ENCODE data around the gene SUPT20H. TPM values are rescaled to one million over a fixed set of nuclear protein-coding genes. Genes with fewer than 3 reads are reported as not detected.
"Not testable (repeated sequence)": the region's sequence is repeated elsewhere in the genome, so short reads cannot be mapped to it uniquely, and the experiment has no call there.

Gene SUPT20H
- total and polyA plus RNA-seq, 3 experiments from 2014 or later, result 51.6 to 59.6 (median 55.5) TPM

DNA sequence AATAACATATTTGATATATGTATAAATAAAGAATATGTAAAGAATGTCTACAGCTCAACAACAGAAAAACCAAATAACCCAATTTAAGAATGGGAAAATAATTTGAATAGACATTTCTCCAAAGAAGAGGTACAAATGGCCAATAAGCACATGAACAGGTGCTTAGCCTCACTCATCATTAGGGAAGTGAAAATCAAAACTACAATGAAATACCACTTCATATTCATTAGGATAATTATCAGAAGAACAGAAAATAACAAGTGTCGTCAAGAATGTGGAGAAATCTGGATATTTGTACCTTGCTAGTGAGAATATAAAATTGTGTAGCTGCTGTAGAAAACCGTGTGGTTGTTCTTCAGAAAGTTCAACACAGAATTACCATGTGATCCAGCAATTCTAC, 8.4 kb upstream of the SUPT20H start:
- H3K4me1 ChIP-seq (ENCODE audit: insufficient read depth, low read length), result no peaks in the 10 kb centered on the region
- no peaks in the 10 kb centered on the region for H3K36me3 ChIP-seq (ENCODE audit: insufficient read depth, low read length)
- no peak overlapping the region for H3K27ac Mint-ChIP-seq
- DNase-seq, result no peak
- H3K4me3 ChIP-seq (ENCODE audit: low read length), result no peak overlapping the region
- no peaks in the 10 kb centered on the region for H3K4me1 Mint-ChIP-seq
- POLR2A ChIA-PET, result no interaction called here
- peaks cover 7 to 20% of the 10 kb centered on the region in 2 donors for H3K27me3 Mint-ChIP-seq
- H3K9me3 ChIP-seq (ENCODE audit: low read length), result no peaks in the 10 kb centered on the region
- no peak overlapping the region for H3K27ac ChIP-seq (ENCODE audit: low read depth, low read length)
- H3K4me3 Mint-ChIP-seq, result no peak overlapping the region
- H3K27me3 ChIP-seq (ENCODE audit: insufficient read depth, low read length, poor library complexity, severe bottlenecking), result no peaks in the 10 kb centered on the region
- CTCF ChIA-PET, result no interaction called here
- no peaks in the 10 kb centered on the region for H3K9me3 Mint-ChIP-seq
- no peaks in the 10 kb centered on the region for H3K36me3 Mint-ChIP-seq

GRCh38 chr13:37065890-37066526, 6.5 kb upstream of the SUPT20H start:
- no peaks in the 10 kb centered on the region for H3K4me1 ChIP-seq (ENCODE audit: insufficient read depth, low read length)
- H3K9me3 ChIP-seq (ENCODE audit: low read length), result no peaks in the 10 kb centered on the region
- H3K9me3 Mint-ChIP-seq, result no peaks in the 10 kb centered on the region
- no peak overlapping the region for H3K4me3 ChIP-seq (ENCODE audit: low read length)
- no peak overlapping the region for H3K27ac Mint-ChIP-seq
- H3K36me3 ChIP-seq (ENCODE audit: insufficient read depth, low read length), result no peaks in the 10 kb centered on the region
- ChIA-PET CTCF (no interaction called here), POLR2A (no interaction called here)
- no peak overlapping the region for H3K4me3 Mint-ChIP-seq
- H3K27me3 Mint-ChIP-seq, result peaks cover 7 to 14% of the 10 kb centered on the region in 2 donors
- no peak overlapping the region for H3K27ac ChIP-seq (ENCODE audit: low read depth, low read length)
- no peak for DNase-seq
- no peaks in the 10 kb centered on the region for H3K36me3 Mint-ChIP-seq
- H3K27me3 ChIP-seq (ENCODE audit: insufficient read depth, low read length, poor library complexity, severe bottlenecking), result no peaks in the 10 kb centered on the region
- no peaks in the 10 kb centered on the region for H3K4me1 Mint-ChIP-seq

DNA sequence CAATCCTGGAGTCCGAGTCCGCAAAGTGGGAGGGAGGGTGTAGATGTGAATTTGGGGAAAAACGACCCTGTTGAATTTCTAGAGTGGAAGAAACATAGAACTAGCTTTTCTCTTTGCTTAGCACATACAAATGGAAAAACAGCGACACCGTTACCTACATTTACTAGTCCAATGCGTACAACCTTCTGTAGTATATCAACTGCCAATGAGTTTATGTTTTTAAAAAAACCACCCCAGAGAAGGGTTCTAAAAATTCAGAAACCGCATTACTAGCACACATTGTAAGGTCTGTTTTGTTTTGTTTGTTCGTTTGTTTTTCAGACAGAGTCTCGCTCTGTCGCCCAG, 332 bp upstream of the SUPT20H start:
- ChIA-PET CTCF (interaction anchor here (1.0 kb wide), 1 partner anchor 60 kb away, joined by 3 read pairs; the partner anchor contains the start of gene EXOSC8), POLR2A (interaction anchor here (1.2 to 2.0 kb wide), 2 partner anchors 60 to 1289 kb away, joined by 5 to 16 read pairs; partner anchors contain the start of genes ALG5, EXOSC8 and UFM1)
- H3K27ac Mint-ChIP-seq, result peak overlapping the region; percentile 98 to 99 (median 99)
- peaks cover 0 to 27% (median 0%) of the 10 kb centered on the region in 3 donors for H3K36me3 Mint-ChIP-seq
- H3K27me3 Mint-ChIP-seq, result no peaks in the 10 kb centered on the region
- H3K4me3 Mint-ChIP-seq, result peak overlapping the region; percentile 89 to 99 (median 97)
- H3K36me3 ChIP-seq (ENCODE audit: insufficient read depth, low read length), result no peaks in the 10 kb centered on the region
- H3K4me1 Mint-ChIP-seq, result peaks cover 27 to 54% (median 33%) of the 10 kb centered on the region in 3 donors
- H3K27ac ChIP-seq (ENCODE audit: low read depth, low read length), result peak overlapping the region; percentile 96
- DNase-seq, result no peak
- H3K27me3 ChIP-seq (ENCODE audit: insufficient read depth, low read length, poor library complexity, severe bottlenecking), result no peaks in the 10 kb centered on the region
- no peaks in the 10 kb centered on the region for H3K9me3 ChIP-seq (ENCODE audit: low read length)
- peak overlapping the region; percentile 79 for H3K4me3 ChIP-seq (ENCODE audit: low read length)
- peaks cover 29% of the 10 kb centered on the region for H3K4me1 ChIP-seq (ENCODE audit: insufficient read depth, low read length)
- peaks cover 0 to 2% (median 0%) of the 10 kb centered on the region in 5 donors for H3K9me3 Mint-ChIP-seq

DNA sequence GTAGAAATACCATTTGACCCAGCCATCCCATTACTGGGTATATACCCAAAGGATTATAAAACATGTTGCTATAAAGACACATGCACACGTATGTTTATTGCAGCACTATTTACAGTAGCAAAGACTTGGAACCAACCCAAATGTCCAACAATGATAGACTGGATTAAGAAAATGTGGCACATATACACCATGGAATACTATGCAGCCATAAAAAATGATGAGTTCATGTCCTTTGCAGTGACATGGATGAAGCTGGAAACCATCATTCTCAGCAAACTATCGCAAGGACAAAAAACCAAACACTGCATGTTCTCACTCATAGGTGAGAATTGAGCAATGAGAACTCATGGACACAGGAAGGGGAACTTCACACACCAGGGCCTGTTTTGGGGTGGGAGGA, 3.3 kb downstream of the SUPT20H start:
- Mint-ChIP-seq H3K4me1 (peaks cover 54 to 87% (median 68%) of the 10 kb centered on the region in 3 donors), H3K4me3 (peak overlapping the region in 2 of 7 donors; percentile 9 to 68), H3K36me3 (peaks cover 5 to 50% (median 14%) of the 10 kb centered on the region in 3 donors)
- H3K27ac Mint-ChIP-seq; H3K9me3 Mint-ChIP-seq; H3K27ac ChIP-seq (ENCODE audit: low read depth, low read length); H3K27me3 Mint-ChIP-seq; POLR2A ChIA-PET; H3K4me3 ChIP-seq (ENCODE audit: low read length); H3K36me3 ChIP-seq (ENCODE audit: insufficient read depth, low read length); H3K27me3 ChIP-seq (ENCODE audit: insufficient read depth, low read length, poor library complexity, severe bottlenecking); H3K9me3 ChIP-seq (ENCODE audit: low read length); DNase-seq: not testable (repeated sequence)
- CTCF ChIA-PET, result interaction anchor here (2.0 kb wide), 1 partner anchor 55 kb away, joined by 4 read pairs; no protein-coding TSS in a partner anchor
- H3K4me1 ChIP-seq (ENCODE audit: insufficient read depth, low read length), result peaks cover 29% of the 10 kb centered on the region

- H3K4me1 Mint-ChIP-seq, result peaks cover 44 to 72% (median 57%) of the 10 kb centered on the region in 3 donors
- H3K36me3 ChIP-seq (ENCODE audit: insufficient read depth, low read length); CTCF ChIA-PET; H3K27me3 ChIP-seq (ENCODE audit: insufficient read depth, low read length, poor library complexity, severe bottlenecking); H3K9me3 ChIP-seq (ENCODE audit: low read length); DNase-seq; H3K27me3 Mint-ChIP-seq; H3K4me3 ChIP-seq (ENCODE audit: low read length); H3K27ac ChIP-seq (ENCODE audit: low read depth, low read length); POLR2A ChIA-PET; H3K9me3 Mint-ChIP-seq: not testable (repeated sequence)
- peaks cover 14% of the 10 kb centered on the region for H3K4me1 ChIP-seq (ENCODE audit: insufficient read depth, low read length)
- H3K36me3 Mint-ChIP-seq, result peaks cover 9 to 44% (median 14%) of the 10 kb centered on the region in 3 donors
- H3K4me3 Mint-ChIP-seq, result peak overlapping the region in 2 of 7 donors; percentile 37 to 38
- peak overlapping the region in 3 of 8 donors; percentile 37 to 64 (median 39) for H3K27ac Mint-ChIP-seq
These were observed 6.4 kb downstream of the SUPT20H start for GRCh38 chr13:37053111-37053510.

GRCh38 chr13:37049810-37050209, 9.7 kb downstream of the SUPT20H start:
- H3K36me3 ChIP-seq (ENCODE audit: insufficient read depth, low read length), result peaks cover 12% of the 10 kb centered on the region
- Mint-ChIP-seq H3K9me3 (peaks cover 0 to under 1% (median 0%) of the 10 kb centered on the region in 5 donors), H3K27me3 (no peaks in the 10 kb centered on the region), H3K36me3 (peaks cover 12 to 57% (median 14%) of the 10 kb centered on the region in 3 donors), H3K4me3 (no peak overlapping the region), H3K4me1 (peaks cover 33 to 59% (median 47%) of the 10 kb centered on the region in 3 donors), H3K27ac (peak overlapping the region in 1 of 8 donors; percentile 10)
- no peak for DNase-seq
- H3K4me1 ChIP-seq (ENCODE audit: insufficient read depth, low read length), result no peaks in the 10 kb centered on the region
- no peaks in the 10 kb centered on the region for H3K27me3 ChIP-seq (ENCODE audit: insufficient read depth, low read length, poor library complexity, severe bottlenecking)
- no peak overlapping the region for H3K27ac ChIP-seq (ENCODE audit: low read depth, low read length)
- POLR2A ChIA-PET, result no interaction called here
- CTCF ChIA-PET, result no interaction called here
- no peaks in the 10 kb centered on the region for H3K9me3 ChIP-seq (ENCODE audit: low read length)
- H3K4me3 ChIP-seq (ENCODE audit: low read length), result no peak overlapping the region

- Histone ChIP-seq H3K9me3 (ENCODE audit: low read length) (no peaks in the 10 kb centered on the region), H3K4me1 (ENCODE audit: insufficient read depth, low read length) (no peaks in the 10 kb centered on the region), H3K27ac (ENCODE audit: low read depth, low read length) (no peak overlapping the region), H3K4me3 (ENCODE audit: low read length) (no peak overlapping the region), H3K27me3 (ENCODE audit: insufficient read depth, low read length, poor library complexity, severe bottlenecking) (no peaks in the 10 kb centered on the region), H3K36me3 (ENCODE audit: insufficient read depth, low read length) (peaks cover 16% of the 10 kb centered on the region)
- Mint-ChIP-seq H3K36me3 (peaks cover 6 to 62% (median 14%) of the 10 kb centered on the region in 3 donors), H3K27me3 (no peaks in the 10 kb centered on the region), H3K27ac (no peak overlapping the region), H3K4me3 (no peak overlapping the region), H3K4me1 (peaks cover 25 to 43% (median 28%) of the 10 kb centered on the region in 3 donors), H3K9me3 (no peaks in the 10 kb centered on the region)
- DNase-seq, result no peak
- POLR2A ChIA-PET, result no interaction called here
- CTCF ChIA-PET, result no interaction called here
These were observed 11.6 kb downstream of the SUPT20H start for GRCh38 chr13:37047846-37048245.

DNA sequence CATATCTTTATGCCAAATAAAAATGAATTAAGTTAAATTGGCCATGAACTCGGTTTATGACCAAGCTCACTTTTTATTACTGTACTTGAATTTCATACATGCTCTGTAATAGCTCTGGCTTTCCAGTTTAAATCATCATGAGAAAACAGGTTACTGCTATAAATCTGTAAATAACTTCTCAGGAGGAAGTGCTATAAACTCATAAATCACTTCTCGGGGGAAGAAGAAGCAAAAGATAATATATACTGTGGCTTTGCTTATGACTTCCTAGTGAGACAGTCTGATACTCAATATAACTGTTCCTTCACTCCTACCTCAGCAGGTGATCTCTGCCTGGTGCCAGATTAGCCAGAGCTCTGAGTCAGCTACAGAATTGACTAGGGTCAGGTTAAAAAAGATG, 12.5 kb downstream of the SUPT20H start:
- H3K36me3 ChIP-seq (ENCODE audit: insufficient read depth, low read length), result peaks cover 23% of the 10 kb centered on the region
- no peak overlapping the region for H3K4me3 Mint-ChIP-seq
- H3K9me3 Mint-ChIP-seq, result no peaks in the 10 kb centered on the region
- CTCF ChIA-PET, result no interaction called here
- no peak overlapping the region for H3K4me3 ChIP-seq (ENCODE audit: low read length)
- POLR2A ChIA-PET, result no interaction called here
- DNase-seq, result no peak
- no peak overlapping the region for H3K27ac ChIP-seq (ENCODE audit: low read depth, low read length)
- H3K9me3 ChIP-seq (ENCODE audit: low read length), result no peaks in the 10 kb centered on the region
- peak overlapping the region in 1 of 8 donors; percentile 39 for H3K27ac Mint-ChIP-seq
- H3K36me3 Mint-ChIP-seq, result peaks cover 5 to 62% (median 18%) of the 10 kb centered on the region in 3 donors
- peaks cover 18 to 35% (median 20%) of the 10 kb centered on the region in 3 donors for H3K4me1 Mint-ChIP-seq
- no peaks in the 10 kb centered on the region for H3K27me3 ChIP-seq (ENCODE audit: insufficient read depth, low read length, poor library complexity, severe bottlenecking)
- H3K27me3 Mint-ChIP-seq, result no peaks in the 10 kb centered on the region
- no peaks in the 10 kb centered on the region for H3K4me1 ChIP-seq (ENCODE audit: insufficient read depth, low read length)
